K562 (cell line): Measurements from ENCODE around the gene INCA1. TPM values are rescaled to one million over a fixed set of nuclear protein-coding genes. Genes with fewer than 3 reads are reported as not detected.
A peak's percentile ranks its signal among the peaks of the same experiment; 100 is the strongest.

Experiments
- ATAC-seq: fragments of 200-7000 bp; cut with Tn5 transposase; 3 replicates; pipeline ENCODE4 v1.9.1; 2020; ENCODE audit warnings: moderate library complexity
- BruUV-seq: library from RNA; stranded (reverse); fragments of 400-500 nt; replicated peaks from 2 replicates; lab custom pipeline; 2021; lab: Mats Ljungman, UMichigan
- CTCF ChIA-PET: fragments of 300-600 bp; formaldehyde crosslinking; extraction: SDS; loops from one replicate; lab custom pipeline; 2021; ENCODE audit warnings: low intra/inter-chr PET ratio; lab: Yijun Ruan, JAX
- POLR2A ChIA-PET: fragments of 300-600, 350-650 bp; sonication (Branson Sonifier 250); formaldehyde crosslinking; extraction: SDS; loops from one replicate; lab custom pipeline; 2021; ENCODE audit warnings: antibody characterized with exemption, inconsistent platforms; lab: Yijun Ruan, JAX
- DNase-seq, 4 experiments: peaks; one replicate each; pipeline versions ENCODE4 v3.0.0 to v3.0.0-alpha.2; 2011 to 2018; ENCODE audit warnings: low spot score in 3 of 4, mixed read lengths in 3 of 4; ENCODE audit errors: extremely low read depth in 1 of 4
- FAIRE-seq: peaks from 2 replicates; lab custom pipeline; 2011; peaks lifted over from hg19 to GRCh38; lab: Jason Lieb, UNC
- H2AFZ ChIP-seq: 2 replicates; pipeline ENCODE4 v1.6.0; 2011; ENCODE audit warnings: low read depth, low read length, control low read depth, inconsistent platforms
- H3K27ac ChIP-seq: fragments of 200-600 bp; 3 replicates; pipeline ENCODE4 v1.8.0; 2011; ENCODE audit warnings: low read depth, mild to moderate bottlenecking, control low read depth, inconsistent platforms, low read length, moderate library complexity, mixed read lengths; ENCODE audit errors: extremely low read depth
- H3K27me3 ChIP-seq, 2 experiments: fragments of 300-600 bp in 1 of 2; 2 replicates in 1 of 2; 3 replicates in 1 of 2; pipeline versions ENCODE4 v1.6.0 to v1.8.0; 2011; ENCODE audit warnings: inconsistent platforms in 2 of 2, low read length in 2 of 2, mild to moderate bottlenecking in 1 of 2, mixed read lengths in 1 of 2, moderate library complexity in 1 of 2; ENCODE audit not compliant: control insufficient read depth in 2 of 2, insufficient read depth in 2 of 2
- H3K36me3 ChIP-seq: fragments of 300-600 bp; 3 replicates; pipeline ENCODE4 v1.8.0; 2011; ENCODE audit warnings: mild to moderate bottlenecking, low read length, inconsistent platforms; ENCODE audit not compliant: control insufficient read depth, insufficient read depth
- H3K4me1 ChIP-seq, 2 experiments: fragments of 200-600 bp in 1 of 2; replicated peaks in 1 of 2; 2 replicates in 1 of 2; 3 replicates in 1 of 2; pipeline versions ENCODE4 v1.5.1 to v1.8.0; 2011; ENCODE audit warnings: inconsistent platforms in 2 of 2, low read length in 2 of 2, mild to moderate bottlenecking in 1 of 2, mixed read lengths in 1 of 2, moderate library complexity in 1 of 2; ENCODE audit not compliant: control insufficient read depth in 2 of 2, insufficient read depth in 2 of 2
- H3K4me2 ChIP-seq: 2 replicates; pipeline ENCODE4 v1.6.1; 2011; ENCODE audit warnings: low read length, control low read depth, inconsistent platforms, mixed read lengths; ENCODE audit not compliant: insufficient read depth
- H3K4me3 ChIP-seq: fragments of 200-600 bp; sonication (generic), shearing (Covaris generic); 2 replicates; pipeline ENCODE4 v1.5.1; 2016; ENCODE audit warnings: control low read depth, inconsistent platforms
- H3K79me2 ChIP-seq: fragments of 200-600 bp; 3 replicates; pipeline ENCODE4 v1.8.0; 2011; ENCODE audit warnings: low read length, inconsistent platforms; ENCODE audit not compliant: control insufficient read depth, insufficient read depth
- H3K9ac ChIP-seq, 2 experiments: 2 replicates each; pipeline versions ENCODE4 v1.6.0 to v1.6.1; 2011; ENCODE audit warnings: low read depth in 2 of 2, low read length in 2 of 2, control low read depth in 1 of 2, inconsistent platforms in 1 of 2, mild to moderate bottlenecking in 1 of 2, mixed read lengths in 1 of 2; ENCODE audit not compliant: insufficient read depth in 1 of 2
- H3K9me1 ChIP-seq: one replicate; pipeline ENCODE4 v1.6.0; 2011; ENCODE audit warnings: inconsistent platforms, mild to moderate bottlenecking, low read length, moderate library complexity; ENCODE audit not compliant: control insufficient read depth, insufficient read depth
- H3K9me3 ChIP-seq: replicated peaks from 2 replicates; pipeline ENCODE4 v1.5.1; 2011; ENCODE audit warnings: low read depth, low read length, inconsistent platforms; ENCODE audit not compliant: control insufficient read depth, insufficient read depth
- H4K20me1 ChIP-seq: replicated peaks from 2 replicates; pipeline ENCODE4 v1.6.1; 2011; ENCODE audit warnings: low read length, inconsistent platforms, mixed read lengths; ENCODE audit not compliant: control insufficient read depth, insufficient read depth
- CBX2 ChIP-seq: fragments of 200-600 bp; sonication (generic); IDR thresholded peaks from one replicate; pipeline ENCODE4 v1.6.1; 2012; ENCODE audit warnings: mild to moderate bottlenecking, low read length, inconsistent platforms; ENCODE audit not compliant: insufficient read depth, poor library complexity, severe bottlenecking
- ETS2 ChIP-seq: IDR thresholded peaks from 2 replicates; pipeline ENCODE4 v1.6.1; 2016; ENCODE audit warnings: borderline replicate concordance, missing genetic modification characterization, mild to moderate bottlenecking, moderate library complexity, missing compliant biosample characterization; ENCODE audit not compliant: poor library complexity, severe bottlenecking
- HDAC3 ChIP-seq: fragments of 450-650 bp; IDR thresholded peaks from 2 replicates; pipeline ENCODE4 v1.6.1; 2018; ENCODE audit warnings: borderline replicate concordance, mild to moderate bottlenecking, moderate library complexity; ENCODE audit not compliant: partially characterized antibody
- ILF3 ChIP-seq: fragments of 450-650 bp; IDR thresholded peaks from 2 replicates; pipeline ENCODE4 v1.6.1; 2018; ENCODE audit warnings: antibody characterized with exemption, mild to moderate bottlenecking, moderate library complexity, borderline replicate concordance
- PHF20 ChIP-seq: fragments of 450-650 bp; IDR thresholded peaks from 2 replicates; pipeline ENCODE4 v1.6.1; 2018; ENCODE audit not compliant: partially characterized antibody
- POLR2G ChIP-seq: fragments of 200-400 bp; formaldehyde crosslinking; IDR thresholded peaks from 2 replicates; pipeline ENCODE4 v1.6.1; 2017; ENCODE audit warnings: low read depth, mild to moderate bottlenecking, antibody characterized with exemption, low read length, moderate library complexity
- RBFOX2 ChIP-seq: fragments of 200-400 bp; formaldehyde crosslinking; IDR thresholded peaks from 2 replicates; pipeline ENCODE4 v1.6.1; 2017; ENCODE audit warnings: low read depth, mild to moderate bottlenecking, low read length, moderate library complexity
- SLC30A9 ChIP-seq: fragments of 250-450 bp; sonication (Bioruptor Pico); IDR thresholded peaks from 2 replicates; pipeline ENCODE4 v1.8.0; 2022; ENCODE audit warnings: mild to moderate bottlenecking, moderate library complexity
- WGBS: fragments of 100-300 bp; shearing (Covaris generic); methylation state at CpG from one replicate; pipeline ENCODE4 v1.1.6; 2016; ENCODE audit warnings: low coverage, mixed read lengths; ENCODE audit not compliant: insufficient coverage; ENCODE audit errors: missing lambda C conversion rate; 5-methylcytosine and 5-hydroxymethylcytosine counted together
- in situ Hi-C: fragments of 300-500 bp; cut with MboI; formaldehyde crosslinking; loops from 4 replicates; pipeline ENCODE4 v1.15.0; 2018; ENCODE audit warnings: inconsistent platforms, mixed read lengths
- intact Hi-C: fragments of 100-400 bp; cut with micrococcal nuclease; formaldehyde crosslinking; loops from 2 replicates; pipeline ENCODE4 v1.14.2; 2022
- polyA plus RNA-seq, 8 experiments: library from polyadenylated mRNA; depleted of rRNA in 4 of 8; stranded (reverse) in 5 of 8; unstranded in 3 of 8; fragments of >200 nt; fragmentation: Nextera tagmentation in 2 of 8; fragmentation: Illumina TruSeq in 1 of 8; extraction: Ambion mirVana in 2 of 8; extraction: Trizol in 1 of 8; gene quantifications; 2 replicates each; pipeline versions ENCODE4 v1.2.1 to v1.2.3, GENCODE V29; 2011 to 2014; ENCODE audit warnings: inconsistent platforms in 1 of 8, missing spikeins in 1 of 8
- total RNA-seq, 7 experiments: library from RNA; depleted of rRNA in 6 of 7; stranded (reverse); fragments of >200 nt in 6 of 7; fragmentation: Illumina TruSeq in 2 of 7; extraction: Trizol in 2 of 7; gene quantifications; 2 replicates each; pipeline versions ENCODE4 v1.2.1 to v1.2.3, GENCODE V29; 2011 to 2021; ENCODE audit warnings: low replicate concordance in 1 of 7

The INCA1 gene
- total and polyA plus RNA-seq, 9 of the 15 experiments (the other 6 are each of a cell fraction or from before 2014, with no cell fraction given) = 0.08 to 0.50 (median 0.13) TPM; not detected in 4

DNA sequence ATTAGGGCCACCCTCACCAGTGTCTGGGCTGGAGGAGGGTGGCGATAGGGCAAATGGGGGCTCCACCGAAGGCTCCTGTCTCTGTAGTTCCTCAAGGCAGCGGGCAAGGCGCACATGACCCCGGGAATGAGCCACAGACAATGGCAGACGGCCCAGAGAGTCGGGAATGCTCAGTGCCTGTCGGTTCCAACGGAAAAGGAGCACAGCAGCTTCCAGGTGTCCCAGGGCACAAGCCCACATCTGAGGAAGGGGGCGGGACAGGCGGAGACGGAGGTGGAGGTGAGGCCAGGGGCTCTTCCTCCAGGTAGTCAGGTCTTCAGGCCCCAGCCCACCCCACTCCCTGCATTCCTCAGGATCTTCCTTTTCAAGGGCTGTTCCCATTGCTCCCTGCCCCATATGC, 24.6 kb downstream of the INCA1 start:
- Histone ChIP-seq H2AFZ (no peak overlapping the region), H3K9me1 (no peaks in the 10 kb centered on the region), H3K36me3 (peaks cover 79% of the 10 kb centered on the region; the same call in 2 of the 3 replicates), H3K4me1 (peaks cover 17 to 19% of the 10 kb centered on the region in 2 experiments), H3K4me3 (no peak overlapping the region), H3K9me3 (no peaks in the 10 kb centered on the region), H3K79me2 (peaks cover 12% of the 10 kb centered on the region; the same call in 2 of the 3 replicates), H4K20me1 (no peaks in the 10 kb centered on the region), H3K27me3 (no peaks in the 10 kb centered on the region), H3K27ac (no peak overlapping the region)
- ATAC-seq = no peak
- in situ Hi-C loops (no loop called here), intact Hi-C loops (no loop called here)
- ChIA-PET POLR2A (no interaction called here), CTCF (no interaction called here)
- no TSS peak for BruUV-seq
- no peak for FAIRE-seq
- DNase-seq = no peak
- TF ChIP-seq ETS2 (tag) (no peak), SLC30A9 (CRISPR knock-in tag) (no peak), ILF3 (no peak), POLR2G (0 out of 2 replicates have a peak, but pooled peaks have one; percentile 19)
- TF ChIP-seq, all 486 proteins: peak for 1
- Histone ChIP-seq H3K4me2 (no peak overlapping the region), H3K9ac (no peak overlapping the region; a peak in 2 of 4 replicates)
- WGBS = 92% methylated on average over 8 of the region's 12 CpGs

GRCh38 chr17:4972322-4972721, 25.0 kb downstream of the INCA1 start:
- no peak for TF ChIP-seq PHF20
- no peak for TF ChIP-seq HDAC3
- 0 out of 2 replicates have a peak, but pooled peaks have one; percentile 25 for TF ChIP-seq RBFOX2
- TF ChIP-seq CBX2 = no peak
- TF ChIP-seq, all 486 proteins: peak for 1
- Histone ChIP-seq H3K9ac (peak overlapping the region in 1 of 2 experiments; percentile 45; a peak in 1 of 4 replicates), H3K9me1 (no peaks in the 10 kb centered on the region), H3K9me3 (no peaks in the 10 kb centered on the region), H3K36me3 (peaks cover 74% of the 10 kb centered on the region; the same call in 2 of the 3 replicates), H3K4me3 (no peak overlapping the region), H4K20me1 (no peaks in the 10 kb centered on the region), H2AFZ (no peak overlapping the region), H3K79me2 (peaks cover 12% of the 10 kb centered on the region; the same call in 2 of the 3 replicates), H3K27me3 (no peaks in the 10 kb centered on the region), H3K4me2 (no peak overlapping the region), H3K27ac (no peak overlapping the region), H3K4me1 (peaks cover 17 to 21% of the 10 kb centered on the region in 2 experiments)
- FAIRE-seq (no peak), DNase-seq (no peak), ATAC-seq (no peak)
- CTCF ChIA-PET = interaction anchor here (0.6 kb wide), 1 partner anchor 271 kb away, joined by 3 read pairs; no protein-coding TSS in a partner anchor
- intact Hi-C loops = no loop called here
- BruUV-seq = TSS peak; percentile 17
- in situ Hi-C loops = no loop called here
- POLR2A ChIA-PET = no interaction called here
- WGBS = 84% methylated on average over 9 of the region's 12 CpGs
